ENCODE data around the gene MEIS2.

Gene MEIS2

GRCh38 chr15:36893276-36893675 is 207.1 kb downstream of the MEIS2 start:
- DNase-seq: no peak

DNA sequence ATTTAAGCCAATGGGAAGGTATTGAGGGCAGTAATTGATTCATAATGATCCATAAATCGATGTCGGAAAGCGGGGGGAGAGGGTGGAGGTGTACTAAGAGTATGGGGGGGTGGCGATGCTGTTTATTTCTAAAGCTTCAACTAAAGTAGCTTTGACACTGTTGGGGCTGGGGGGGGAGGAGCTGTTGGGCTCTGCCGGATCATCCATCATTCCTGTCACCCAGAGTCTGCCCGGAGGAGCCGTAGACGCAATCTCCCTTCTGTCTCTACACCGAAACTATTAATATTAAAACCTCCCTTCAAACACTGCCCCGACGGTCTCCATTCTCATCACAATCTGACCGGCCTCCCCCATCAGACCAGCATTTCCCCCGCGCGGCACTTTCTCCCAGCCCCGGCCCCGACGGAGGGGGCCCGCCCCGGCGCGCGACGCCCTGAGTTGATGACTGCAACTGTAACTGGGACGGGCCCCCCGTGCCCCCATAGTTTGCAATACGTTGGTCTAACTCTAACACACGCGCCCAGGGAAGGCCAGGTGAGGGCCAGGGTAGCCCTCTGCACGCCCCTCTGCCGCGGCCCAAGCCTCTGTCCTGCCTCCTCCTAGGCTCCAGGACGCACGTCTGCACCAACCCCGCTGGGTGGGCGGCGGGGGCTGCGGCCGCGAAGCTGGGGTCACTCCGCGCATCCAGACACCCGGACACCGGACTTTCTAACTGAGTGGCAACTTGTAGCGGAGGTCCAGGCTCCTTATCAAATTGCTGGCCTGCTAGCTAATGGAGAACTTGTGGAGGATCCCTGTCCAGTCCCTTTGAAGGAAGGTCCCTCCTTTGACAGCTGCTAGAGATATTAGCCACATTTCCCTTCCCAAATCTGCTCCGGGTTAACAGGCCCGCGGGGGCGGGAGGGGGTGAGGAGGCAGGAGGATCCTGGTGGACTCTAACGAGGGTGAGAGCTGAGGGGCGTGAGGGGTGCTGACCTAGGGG is 212.0 kb downstream of the MEIS2 start:
- DNase-seq: no peak

- no peak for DNase-seq
Measured at GRCh38 chr15:36887214-36887961, 213.0 kb downstream of the MEIS2 start.

GRCh38 chr15:36886701-36887100 is 213.6 kb downstream of the MEIS2 start:
- DNase-seq: no peak

DNA sequence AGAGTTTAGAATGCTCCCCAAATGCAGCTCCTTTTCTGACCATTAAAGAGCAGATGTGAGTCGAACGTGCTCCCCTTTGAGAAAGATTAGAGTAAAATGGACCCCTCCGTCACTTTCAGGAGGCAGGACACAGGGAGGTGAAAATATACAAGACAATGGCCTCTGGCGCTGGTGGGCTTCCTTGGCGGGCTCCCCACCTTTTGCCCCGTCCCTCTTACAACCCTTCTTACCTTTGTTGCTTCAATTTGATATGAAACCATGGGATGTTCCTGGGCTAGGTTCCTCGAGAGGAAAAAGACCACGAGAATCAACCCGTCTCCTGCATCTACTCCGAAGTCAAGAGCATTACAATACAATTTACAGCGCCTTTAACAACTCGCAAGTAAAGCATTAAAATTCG is 214.2 kb downstream of the MEIS2 start:
- no peak for DNase-seq

GRCh38 chr15:36885771-36886170 is 214.6 kb downstream of the MEIS2 start:
- no peak for DNase-seq

DNA sequence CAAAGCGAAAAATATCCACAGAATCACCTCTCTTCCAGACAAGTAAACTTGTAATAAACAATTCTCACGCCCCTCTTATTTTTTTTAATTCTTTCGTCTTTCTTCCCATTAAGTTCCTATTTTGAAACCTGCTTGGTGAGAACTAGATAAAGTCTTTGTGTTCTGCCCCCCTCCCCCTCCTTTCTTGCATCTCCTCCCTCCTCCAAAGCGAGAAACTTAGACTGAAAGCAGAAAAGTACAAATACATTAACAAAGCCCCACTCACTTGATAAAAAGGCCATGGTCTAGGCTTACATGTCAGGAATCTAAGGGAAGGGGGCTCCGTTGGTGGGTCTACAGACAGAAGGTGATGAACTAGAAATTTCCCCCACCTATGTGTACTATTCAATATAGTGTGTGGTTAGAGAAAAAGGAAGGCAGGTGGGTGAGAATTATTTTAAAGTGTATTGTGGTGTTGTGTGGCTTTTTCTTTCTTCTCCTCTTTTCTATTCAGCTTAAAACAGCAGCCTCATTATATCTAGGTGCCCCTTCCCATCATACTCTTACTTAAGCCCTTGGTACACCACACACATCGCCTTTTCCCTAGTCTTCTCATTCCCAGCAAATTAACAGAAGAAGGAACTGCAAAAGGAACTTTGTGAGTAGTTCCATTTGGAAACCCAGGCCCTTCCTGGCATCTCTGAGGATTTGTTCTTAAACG is 215.3 kb downstream of the MEIS2 start:
- no peak for DNase-seq

DNA sequence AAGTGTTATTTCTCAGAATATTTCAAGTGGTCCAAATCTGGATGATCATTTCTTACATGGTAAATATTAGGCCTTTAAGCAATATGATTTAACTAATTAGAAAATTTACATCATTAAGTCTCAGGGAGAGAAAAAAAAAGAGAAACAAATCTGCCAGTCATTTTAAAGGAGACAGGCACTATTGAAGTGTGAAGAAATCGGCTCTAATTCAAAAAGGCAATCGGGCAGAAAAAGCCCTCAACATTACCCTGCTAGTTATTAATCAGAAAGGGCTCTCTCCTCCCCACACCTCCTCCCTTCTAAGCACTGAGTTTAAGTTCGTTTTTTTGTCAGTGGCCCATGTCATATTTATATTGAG is 215.9 kb downstream of the MEIS2 start:
- no peak for DNase-seq

DNA sequence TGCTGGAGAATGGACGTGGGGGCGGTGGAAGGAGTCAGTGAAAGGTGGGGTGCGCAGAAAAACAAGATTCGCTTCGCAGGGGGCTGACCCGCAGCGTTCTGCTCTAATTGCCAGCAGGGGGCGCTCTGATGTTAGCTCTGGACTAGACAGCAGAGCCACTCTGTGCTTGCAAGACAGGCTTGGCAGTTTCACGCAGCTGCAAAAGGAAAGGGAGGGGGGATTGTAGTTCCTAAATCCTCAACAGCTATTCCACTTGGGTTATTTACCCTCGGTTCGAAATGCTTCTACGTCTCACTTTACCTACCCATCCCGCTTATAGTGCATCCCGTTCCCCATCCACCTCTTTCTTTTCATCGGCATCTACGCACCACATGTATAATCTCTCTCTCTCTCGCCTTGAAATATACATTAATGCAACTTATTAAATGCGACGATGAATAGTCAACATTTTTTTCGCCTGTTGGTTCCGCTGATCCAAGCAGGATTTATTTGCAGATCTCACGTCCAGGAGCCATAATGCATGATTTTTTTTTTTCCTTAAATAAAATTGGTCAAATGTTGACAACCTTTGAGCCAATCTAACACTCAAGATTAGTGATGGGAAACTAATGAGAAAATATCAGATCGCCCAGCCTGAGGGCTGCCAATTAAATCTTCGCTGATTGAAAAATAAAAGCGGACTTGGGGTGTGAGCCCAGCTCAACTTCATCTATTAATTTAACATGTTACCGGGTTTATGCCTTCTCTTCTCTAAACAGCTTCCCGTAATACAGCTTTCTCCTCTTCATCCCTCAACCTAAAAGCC is 216.4 kb downstream of the MEIS2 start:
- peak; percentile 74 to 88 (median 84) for DNase-seq

DNA sequence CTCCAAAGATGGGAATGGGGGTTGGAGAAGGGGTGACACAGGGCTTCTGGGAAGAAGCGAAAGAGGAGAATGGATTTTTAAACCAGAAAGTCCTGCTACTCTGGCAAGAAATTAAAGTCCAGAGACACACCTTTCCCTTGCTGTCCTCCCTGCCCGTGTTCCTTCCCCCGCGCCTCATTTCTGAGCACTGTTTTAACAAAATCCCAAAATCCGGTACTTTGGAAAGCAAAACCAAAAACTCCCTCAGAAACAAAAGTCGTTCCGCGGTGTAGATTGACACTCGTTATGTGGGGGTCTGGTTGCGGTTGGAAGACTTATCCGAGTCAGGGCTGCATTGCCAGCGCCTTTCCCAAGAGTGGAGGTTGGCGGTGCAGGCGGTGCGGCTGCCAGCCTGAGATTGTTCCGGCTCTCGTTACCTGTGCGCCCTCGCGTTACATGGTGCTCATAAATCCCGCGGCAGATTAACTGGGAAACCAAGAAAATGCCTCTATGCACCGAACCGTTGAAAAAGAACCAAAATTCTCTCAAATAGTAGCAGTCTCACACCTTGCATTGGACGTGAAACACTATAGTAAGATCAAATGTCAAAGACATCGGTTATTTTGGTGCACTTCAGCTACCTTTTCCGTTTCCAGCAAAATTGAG is 217.7 kb downstream of the MEIS2 start:
- DNase-seq: no peak

GRCh38 chr15:36882056-36882455 is 218.3 kb downstream of the MEIS2 start:
- DNase-seq: no peak

DNA sequence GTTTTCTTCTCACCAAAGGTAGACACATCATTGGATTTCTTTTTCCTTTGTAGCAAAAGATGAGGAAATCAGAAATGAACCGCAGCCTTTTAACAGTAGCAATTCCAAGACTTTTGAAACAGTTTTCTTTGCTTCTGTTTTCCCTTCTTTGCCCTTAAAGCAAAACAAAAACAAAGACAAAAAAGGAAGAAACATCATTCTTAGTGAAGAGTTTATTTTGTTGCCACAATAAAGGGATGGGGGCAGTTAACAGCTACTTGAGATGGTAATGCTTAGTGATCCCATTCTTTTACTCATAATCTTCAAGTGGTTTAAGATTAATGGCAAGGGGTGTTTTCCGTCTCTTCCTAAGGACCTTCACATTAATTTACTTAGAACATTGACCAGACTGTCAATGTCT is 218.8 kb downstream of the MEIS2 start:
- no peak for DNase-seq

DNA sequence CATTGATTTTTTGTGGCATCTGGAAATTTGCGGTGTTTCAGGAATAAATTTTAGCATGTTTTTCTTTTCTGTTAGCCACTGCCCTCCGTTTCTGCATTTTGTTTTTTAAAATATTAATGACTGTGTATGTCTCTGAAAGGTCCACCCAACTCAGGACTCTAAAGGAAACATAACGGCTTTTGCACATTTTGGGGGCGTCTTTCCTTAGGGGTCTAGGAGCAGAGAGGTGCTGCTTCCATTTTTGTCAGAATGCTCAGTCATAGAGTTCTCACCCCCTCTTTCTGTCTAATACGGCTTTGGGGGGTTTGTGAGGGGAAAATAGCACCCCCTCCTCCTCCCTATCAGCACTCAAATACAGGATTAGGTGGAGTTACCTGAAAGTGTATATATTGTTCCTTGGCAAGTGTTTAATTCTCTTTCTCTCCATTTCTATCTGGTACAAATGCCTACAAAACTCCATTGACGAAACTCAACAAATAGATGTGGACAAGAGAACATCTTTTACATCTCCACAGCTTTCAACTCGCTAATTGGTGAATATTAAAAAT is 219.4 kb downstream of the MEIS2 start:
- no peak for DNase-seq

- no peak for DNase-seq
Measured at GRCh38 chr15:36880224-36880912, 220.0 kb downstream of the MEIS2 start.

GRCh38 chr15:36879568-36880222 is 220.7 kb downstream of the MEIS2 start:
- no peak for DNase-seq

DNA sequence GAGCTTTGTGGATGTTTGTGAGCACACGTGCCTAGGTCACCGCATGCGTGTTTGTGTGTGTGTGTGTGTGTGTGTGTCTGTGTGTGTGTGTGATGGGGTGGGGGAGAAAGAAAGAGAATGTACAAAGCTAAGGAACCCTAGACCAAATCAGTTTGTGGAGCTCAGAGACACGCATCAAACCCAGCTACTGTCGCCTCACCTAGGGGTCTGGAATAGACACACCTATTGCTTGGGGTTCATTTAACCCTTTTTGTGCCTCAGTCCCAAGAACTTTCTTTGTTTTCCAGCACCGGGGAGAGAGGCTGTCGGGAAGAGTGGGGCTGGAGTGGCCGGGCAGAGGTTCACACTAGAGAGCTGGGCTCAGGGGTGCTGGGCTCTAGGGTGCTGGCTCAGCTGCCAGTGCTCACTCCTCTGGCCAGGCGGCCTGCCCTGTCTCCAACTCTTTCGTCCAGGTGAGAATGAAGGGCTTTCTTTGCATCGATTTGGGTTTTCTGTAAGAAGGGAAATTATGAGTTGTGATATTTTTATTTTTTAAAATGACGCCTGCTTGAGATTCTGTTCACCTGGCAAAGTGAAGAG is 221.6 kb downstream of the MEIS2 start:
- DNase-seq: no peak

DNA sequence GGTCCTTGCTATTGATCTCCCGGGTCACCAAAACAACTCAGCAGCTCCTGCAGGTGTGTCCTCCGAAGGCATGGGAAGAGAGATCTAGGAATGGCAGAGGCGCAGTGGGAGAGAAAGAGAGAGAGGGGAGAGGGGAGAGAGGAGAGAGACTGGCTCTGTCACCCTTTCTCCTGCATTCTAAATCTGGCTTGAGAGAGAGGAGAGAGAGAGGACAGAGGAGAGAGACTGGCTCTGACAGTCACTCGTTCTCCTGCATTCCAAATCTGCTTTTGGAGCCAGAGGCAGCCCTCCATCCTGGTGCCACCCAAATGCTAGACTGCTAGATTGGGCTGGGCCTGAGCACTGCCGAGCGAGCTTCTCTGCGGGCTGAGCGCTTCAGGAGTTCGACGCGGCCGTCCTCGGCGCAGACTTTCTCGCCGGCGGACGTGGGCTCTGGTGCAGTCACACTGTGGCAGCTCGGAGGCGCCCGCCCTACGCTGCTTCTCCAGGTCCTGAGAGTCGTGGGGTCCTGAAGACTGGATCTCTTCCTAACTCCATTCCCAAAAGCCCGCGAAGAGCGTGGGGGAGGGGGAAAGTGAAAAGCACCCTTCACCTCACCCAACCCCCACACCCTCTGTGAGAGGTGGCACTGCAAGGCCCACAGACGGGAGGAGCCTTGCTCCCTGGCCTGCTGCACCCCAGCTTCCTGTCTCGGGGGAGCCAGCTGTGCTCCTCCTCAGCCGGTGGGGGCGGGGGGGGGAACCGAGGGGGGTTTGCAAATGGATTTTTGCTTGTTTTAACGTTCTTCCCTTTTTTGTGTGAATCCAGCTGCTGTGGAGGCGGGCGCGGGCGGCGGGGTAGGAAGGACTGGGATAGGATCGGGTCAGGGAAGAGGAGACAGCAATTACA is 222.3 kb downstream of the MEIS2 start:
- DNase-seq: peak in 1 of 4 experiments; percentile 17

GRCh38 chr15:36877294-36877693 is 223.1 kb downstream of the MEIS2 start:
- no peak for DNase-seq

All from suppressor macrophage (primary cell).